Gastroesophageal sphincter (tissue), 3 donors: ENCODE results near the gene LRP1B.
"Not testable (repeated sequence)": the region's sequence is repeated elsewhere in the genome, so short reads cannot be mapped to it uniquely, and the experiment has no call there.

Source experiments
- CTCF ChIP-seq, 4 experiments: fragments of 200-600 bp in 2 of 4; fragments of 450-650 bp in 2 of 4; sonication (generic) in 1 of 4; IDR thresholded peaks; one replicate each; pipeline ENCODE4 v1.5.1; 2017 to 2019; ENCODE audit warnings: antibody characterized with exemption in 4 of 4, mild to moderate bottlenecking in 2 of 4, moderate library complexity in 2 of 4
- POLR2A ChIP-seq, 2 donors: fragments of 450-650 bp; IDR thresholded peaks; one replicate each; pipeline ENCODE4 v1.6.1; 2017; ENCODE audit warnings: antibody characterized with exemption in 2 of 2, mild to moderate bottlenecking in 2 of 2, moderate library complexity in 1 of 2

GRCh38 chr2:140344266-140344665 is 1786.5 kb downstream of the LRP1B start:
- not testable (repeated sequence) for TF ChIP-seq CTCF, POLR2A (IDR thresholded peaks at IDR 0.05)
